Thyroid gland (tissue), 4 donors: Measurements from ENCODE around the gene MYL11.

ENCODE experiments used
- CTCF ChIP-seq, 6 experiments: fragments of 200-600 bp in 3 of 6; fragments of 450-650 bp in 3 of 6; sonication (generic) in 3 of 6; IDR thresholded peaks; one replicate each; pipeline ENCODE4 v1.5.1; 2016 to 2019; ENCODE audit warnings: antibody characterized with exemption in 6 of 6, mild to moderate bottlenecking in 2 of 6, inconsistent platforms in 1 of 6, moderate library complexity in 1 of 6
- POLR2A ChIP-seq, 2 donors: fragments of 450-650 bp; IDR thresholded peaks; one replicate each; pipeline ENCODE4 v1.6.1; 2017; ENCODE audit warnings: antibody characterized with exemption in 2 of 2, mild to moderate bottlenecking in 2 of 2, moderate library complexity in 1 of 2

DNA sequence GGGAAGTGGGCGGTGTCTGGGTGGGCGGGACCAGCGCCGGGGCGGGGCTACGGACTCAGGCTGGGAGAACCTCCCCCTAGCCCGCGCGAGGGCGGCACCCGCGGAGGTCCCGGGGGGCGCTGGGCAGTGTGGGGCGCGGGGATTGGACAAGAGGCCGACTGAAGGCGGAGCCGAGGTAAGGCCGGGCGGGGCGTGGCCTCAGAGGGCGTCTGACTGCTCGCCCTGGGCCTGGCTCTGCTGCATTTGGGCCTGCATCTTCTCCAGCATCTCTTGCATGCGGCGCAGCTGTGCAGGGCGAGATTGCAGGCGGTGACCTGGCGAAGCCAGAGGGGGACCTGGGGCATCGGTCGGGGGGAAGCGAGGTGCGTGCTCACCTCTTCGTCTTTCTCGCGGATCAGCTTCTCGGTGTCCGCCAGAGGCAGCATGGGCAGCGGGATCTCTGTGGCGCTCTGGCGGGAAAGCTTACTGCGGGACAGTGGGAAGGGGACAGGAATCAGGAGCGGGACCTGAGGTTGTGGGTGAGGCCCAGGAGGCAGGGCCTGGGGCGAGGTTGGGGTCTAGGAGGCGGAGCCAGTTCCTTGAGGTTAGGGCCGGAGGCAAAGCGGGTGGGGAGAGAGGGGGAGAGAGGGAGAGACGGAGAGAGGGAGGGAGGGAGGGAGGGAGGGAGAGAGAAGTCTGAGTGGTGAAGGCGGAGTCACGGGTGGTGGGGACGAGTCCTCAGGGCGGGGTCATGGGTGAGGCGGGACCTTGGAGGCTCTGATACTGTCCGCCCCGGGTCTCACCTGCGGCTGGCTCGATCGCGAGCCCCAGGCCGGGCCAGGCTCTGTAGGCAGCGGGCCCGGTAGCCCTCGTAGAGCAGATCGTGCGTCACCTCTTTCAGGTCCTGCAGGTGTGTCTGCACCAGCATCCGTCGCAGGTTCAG is 3.9 kb downstream of the MYL11 start:
- TF ChIP-seq CTCF (IDR thresholded peaks at IDR 0.05), result peak in 2 of 6 experiments; percentile 9 to 15
- TF ChIP-seq POLR2A (IDR thresholded peaks at IDR 0.05), result peak; percentile 53 to 84
